Hematopoietic multipotent progenitor cell treated with erythropoietin and hydrocortisone succinate and interleukin-3 and kit ligand, for 6 days (in vitro differentiated cells): ENCODE data around the gene BCKDHB.
A peak's percentile ranks its signal among the peaks of the same experiment; 100 is the strongest.

Experiments used
- DNase-seq: peaks from one replicate; pipeline ENCODE4 v3.0.0-alpha.2; 2015

Gene BCKDHB

GRCh38 chr6:80336911-80337310 lies 230.4 kb downstream of the BCKDHB start:
- DNase-seq = no peak

- peak; percentile 89 for DNase-seq
Measured at GRCh38 chr6:80338201-80338836, 231.8 kb downstream of the BCKDHB start.

- no peak for DNase-seq
Measured at GRCh38 chr6:80339421-80339820, 232.9 kb downstream of the BCKDHB start.

- no peak for DNase-seq
Measured at GRCh38 chr6:80340280-80340679, 233.8 kb downstream of the BCKDHB start.

- no peak for DNase-seq
Measured at GRCh38 chr6:80340686-80341085, 234.2 kb downstream of the BCKDHB start.

- no peak for DNase-seq
Measured at GRCh38 chr6:80341330-80341729, 234.9 kb downstream of the BCKDHB start.

- DNase-seq = no peak
Measured at GRCh38 chr6:80343511-80343910, 237.0 kb downstream of the BCKDHB start.

GRCh38 chr6:80347101-80347500 lies 240.6 kb downstream of the BCKDHB start:
- no peak for DNase-seq

GRCh38 chr6:80348263-80348662 lies 241.8 kb downstream of the BCKDHB start:
- no peak for DNase-seq

GRCh38 chr6:80356000-80356399 lies 249.5 kb downstream of the BCKDHB start:
- no peak for DNase-seq

GRCh38 chr6:80356545-80356944 lies 250.1 kb downstream of the BCKDHB start:
- no peak for DNase-seq

GRCh38 chr6:80357081-80357480 lies 250.6 kb downstream of the BCKDHB start:
- DNase-seq = no peak

- no peak for DNase-seq
Measured at GRCh38 chr6:80357674-80358073, 251.2 kb downstream of the BCKDHB start.

- DNase-seq = no peak
Measured at GRCh38 chr6:80363501-80364122, 257.1 kb downstream of the BCKDHB start.

GRCh38 chr6:80364149-80364548 lies 257.7 kb downstream of the BCKDHB start:
- no peak for DNase-seq

GRCh38 chr6:80366051-80366450 lies 259.6 kb downstream of the BCKDHB start:
- no peak for DNase-seq

- no peak for DNase-seq
Measured at GRCh38 chr6:80366714-80367113, 260.2 kb downstream of the BCKDHB start.

- DNase-seq = no peak
Measured at GRCh38 chr6:80376411-80376810, 269.9 kb downstream of the BCKDHB start.

GRCh38 chr6:80380566-80380965 lies 274.1 kb downstream of the BCKDHB start:
- DNase-seq = no peak

- DNase-seq = no peak
Measured at GRCh38 chr6:80382811-80383210, 276.3 kb downstream of the BCKDHB start.

- DNase-seq = no peak
Measured at GRCh38 chr6:80388507-80388906, 282.0 kb downstream of the BCKDHB start.
